HCT116 (cell line): ENCODE results near the gene FRMD8. TPM values are rescaled to one million over a fixed set of nuclear protein-coding genes. Genes with fewer than 3 reads are reported as not detected.

Experiments
- ATAC-seq: fragments of 200-7000 bp; cut with Tn5 transposase; 2 replicates; pipeline ENCODE4 v1.9.1; 2020; ENCODE audit warnings: mild to moderate bottlenecking, moderate library complexity
- BruUV-seq: library from RNA; stranded (reverse); fragments of 400-500 nt; replicated peaks from 2 replicates; lab custom pipeline; 2021; lab: Mats Ljungman, UMichigan
- CTCF ChIA-PET: fragments of 300-600 bp; sonication (Branson Sonifier 250); formaldehyde crosslinking; loops from one replicate; lab custom pipeline; 2021; ENCODE audit warnings: antibody characterized with exemption; lab: Charles Lee
- POLR2A ChIA-PET: fragments of 300-600, 350-600 bp; sonication (Branson Sonifier 250); formaldehyde crosslinking; loops from one replicate; lab custom pipeline; 2021; ENCODE audit warnings: antibody characterized with exemption; lab: Charles Lee
- RAD21 ChIA-PET, 2 experiments: fragments of 300-600 bp; sonication (Branson Sonifier 250); formaldehyde crosslinking; loops; one replicate each; lab custom pipeline; 2023; ENCODE audit warnings: low total read pairs in 2 of 2; ENCODE audit not compliant: uncharacterized antibody in 2 of 2, unreplicated experiment in 2 of 2, low non-redundant PET in 1 of 2; lab: Charles Lee
- DNase-seq: peaks from one replicate; pipeline ENCODE4 v3.0.0-alpha.2; 2010; ENCODE audit warnings: low read depth, low spot score
- H2AFZ ChIP-seq: fragments of 200-600 bp; shearing (Covaris generic), sonication (generic); 2 replicates; pipeline ENCODE4 v1.6.1; 2017; ENCODE audit warnings: low read depth, mixed run types, mixed read lengths, antibody characterized with exemption, low read length; ENCODE audit not compliant: poor library complexity, severe bottlenecking
- H3K27ac ChIP-seq: 2 replicates; pipeline ENCODE4 v1.5.1; 2012; ENCODE audit warnings: low read depth, low read length
- H3K27me3 ChIP-seq: fragments of 200-600 bp; sonication (generic); 2 replicates; pipeline ENCODE4 v1.6.1; 2016; ENCODE audit warnings: mixed run types, low read length, mixed read lengths; ENCODE audit not compliant: insufficient read depth
- H3K36me3 ChIP-seq, 2 experiments: fragments of 200-500 bp in 1 of 2; fragments of 200-600 bp in 1 of 2; sonication (Bioruptor generic) in 1 of 2; sonication (generic) in 1 of 2; 2 replicates each; pipeline versions ENCODE4 v1.5.1 to v1.6.1; 2014 to 2016; ENCODE audit warnings: low read length in 2 of 2, inconsistent platforms in 1 of 2, mixed read lengths in 1 of 2, mixed run types in 1 of 2; ENCODE audit not compliant: insufficient read depth in 2 of 2, control insufficient read depth in 1 of 2
- H3K4me1 ChIP-seq, 2 experiments: fragments of 200-600 bp in 1 of 2; sonication (generic) in 1 of 2; 2 replicates each; pipeline versions ENCODE4 v1.5.1 to v1.6.1; 2012 to 2017; ENCODE audit warnings: low read length in 2 of 2, inconsistent platforms in 1 of 2, mild to moderate bottlenecking in 1 of 2, mixed read lengths in 1 of 2, mixed run types in 1 of 2, moderate library complexity in 1 of 2; ENCODE audit not compliant: insufficient read depth in 2 of 2, control insufficient read depth in 1 of 2
- H3K4me2 ChIP-seq: fragments of 200-600 bp; sonication (generic); 2 replicates; pipeline ENCODE4 v1.6.1; 2017; ENCODE audit warnings: mixed run types, low read length, mixed read lengths
- H3K4me3 ChIP-seq, 2 experiments: fragments of 200-600 bp in 1 of 2; sonication (generic) in 1 of 2; replicated peaks in 1 of 2; 2 replicates each; pipeline ENCODE4 v1.5.1; 2011 to 2016; ENCODE audit warnings: low read length in 2 of 2, control low read depth in 1 of 2, low read depth in 1 of 2, mild to moderate bottlenecking in 1 of 2, mixed read lengths in 1 of 2, mixed run types in 1 of 2
- H3K79me2 ChIP-seq: fragments of 200-600 bp; sonication (generic); 2 replicates; pipeline ENCODE4 v1.6.1; 2017; ENCODE audit warnings: mild to moderate bottlenecking, mixed run types, low read length, moderate library complexity, mixed read lengths; ENCODE audit not compliant: insufficient read depth
- H3K9ac ChIP-seq: fragments of 200-600 bp; sonication (generic); 2 replicates; pipeline ENCODE4 v1.6.1; 2016; ENCODE audit warnings: low read length, mixed read lengths
- H3K9me2 ChIP-seq: fragments of 200-600 bp; sonication (generic), shearing (Covaris generic); 2 replicates; pipeline ENCODE4 v1.6.1; 2017; ENCODE audit warnings: mixed run types, mild to moderate bottlenecking, moderate library complexity; ENCODE audit not compliant: insufficient read depth
- H3K9me3 ChIP-seq, 2 experiments: fragments of 200-500 bp in 1 of 2; fragments of 200-600 bp in 1 of 2; sonication (Bioruptor generic) in 1 of 2; sonication (generic) in 1 of 2; 2 replicates each; pipeline ENCODE4 v1.6.1; 2014 to 2017; ENCODE audit warnings: low read length in 2 of 2, mixed read lengths in 2 of 2, inconsistent platforms in 1 of 2, low read depth in 1 of 2, mild to moderate bottlenecking in 1 of 2, mixed run types in 1 of 2, moderate library complexity in 1 of 2; ENCODE audit not compliant: control insufficient read depth in 1 of 2, insufficient read depth in 1 of 2
- H4K20me1 ChIP-seq: fragments of 200-600 bp; sonication (generic), shearing (Covaris generic); 2 replicates; pipeline ENCODE4 v1.6.1; 2017; ENCODE audit warnings: mixed run types, mild to moderate bottlenecking, moderate library complexity; ENCODE audit not compliant: insufficient read depth
- ATF3 ChIP-seq: IDR thresholded peaks from 2 replicates; pipeline ENCODE4 v1.6.1; 2012
- CBX3 ChIP-seq: IDR thresholded peaks from 2 replicates; pipeline ENCODE4 v1.6.1; 2012; ENCODE audit warnings: low read depth
- CEBPB ChIP-seq: IDR thresholded peaks from 2 replicates; pipeline ENCODE4 v1.6.1; 2012; ENCODE audit warnings: low read depth
- EZH2phosphoT487 ChIP-seq: fragments of 200-600 bp; IDR thresholded peaks from 2 replicates; pipeline ENCODE4 v1.6.1; 2018; ENCODE audit warnings: antibody characterized with exemption, borderline replicate concordance
- MAX ChIP-seq: IDR thresholded peaks from 2 replicates; pipeline ENCODE4 v1.6.1; 2012
- POLR2A ChIP-seq: IDR thresholded peaks from 2 replicates; pipeline ENCODE4 v1.7.0; 2011; ENCODE audit warnings: borderline replicate concordance; ENCODE audit not compliant: insufficient read depth, insufficient read length; ENCODE audit errors: extremely low read depth
- POLR2AphosphoS5 ChIP-seq: IDR thresholded peaks from 2 replicates; pipeline ENCODE4 v1.6.1; 2011; ENCODE audit warnings: mild to moderate bottlenecking, low read depth, low read length, moderate library complexity
- RAD21 ChIP-seq: IDR thresholded peaks from 2 replicates; pipeline ENCODE4 v1.6.1; 2012; ENCODE audit warnings: low read depth, mild to moderate bottlenecking
- REST ChIP-seq: IDR thresholded peaks from 2 replicates; pipeline ENCODE4 v1.6.1; 2012; ENCODE audit warnings: low read depth
- SP1 ChIP-seq: IDR thresholded peaks from 2 replicates; pipeline ENCODE4 v1.6.1; 2012; ENCODE audit warnings: low read depth
- TCF7L2 ChIP-seq: IDR thresholded peaks from 2 replicates; pipeline ENCODE4 v1.7.0; 2011; ENCODE audit warnings: borderline replicate concordance, inconsistent platforms; ENCODE audit not compliant: insufficient read depth, insufficient read length; ENCODE audit errors: extremely low read depth
- YY1 ChIP-seq: IDR thresholded peaks from 2 replicates; pipeline ENCODE4 v1.6.1; 2011; ENCODE audit warnings: low read length, low read depth, moderate library complexity, mild to moderate bottlenecking; ENCODE audit not compliant: insufficient replicate concordance; ENCODE audit errors: extremely low read depth
- ZFX ChIP-seq: fragments of 450-650 bp; IDR thresholded peaks from 2 replicates; pipeline ENCODE4 v1.6.1; 2017
- intact Hi-C: fragments of 100-400 bp; cut with micrococcal nuclease; formaldehyde crosslinking; loops from 2 replicates; pipeline ENCODE4 v1.10.0; 2022
- total RNA-seq: library from RNA; stranded (reverse); gene quantifications from one replicate; pipeline ENCODE4 v1.2.1, GENCODE V29; 2021; ENCODE audit not compliant: unreplicated experiment

Gene FRMD8
- total RNA-seq, 1 experiment from 2014 or later: 35.8 TPM

GRCh38 chr11:65381716-65382032 lies 4.8 kb upstream of the FRMD8 start:
- Histone ChIP-seq H3K79me2 (peaks cover 2% of the 10 kb centered on the region; the same call in 1 of the 2 replicates), H4K20me1 (no peaks in the 10 kb centered on the region), H3K9ac (peak overlapping the region; percentile 70), H3K27me3 (no peaks in the 10 kb centered on the region), H3K27ac (peak overlapping the region; percentile 99), H3K4me1 (peaks cover 55 to 65% of the 10 kb centered on the region in 2 experiments), H3K36me3 (no peaks in the 10 kb centered on the region), H3K4me2 (peak overlapping the region; percentile 85), H3K4me3 (peak overlapping the region; percentile 46 to 55), H2AFZ (peak overlapping the region; percentile 31), H3K9me2 (no peaks in the 10 kb centered on the region), H3K9me3 (no peaks in the 10 kb centered on the region)
- intact Hi-C loops: loop anchor here (1.0 to 5.0 kb wide), 5 partner anchors 15 to 191 kb away; partner anchors contain the start of genes FAM89B and ZNRD2
- ChIA-PET RAD21 (no interaction called here), POLR2A (interaction anchor here (0.8 to 2.9 kb wide), 11 partner anchors 9 to 126 kb away, joined by 3 to 20 read pairs (median 4); partner anchors contain the start of genes MALAT1 and NEAT1), CTCF (interaction anchor here (0.6 to 1.3 kb wide), 5 partner anchors 49 to 128 kb away, joined by 3 to 8 read pairs (median 5); no protein-coding TSS in a partner anchor)
- ATAC-seq (peak; percentile 52), DNase-seq (peak; percentile 65)
- no peak for TF ChIP-seq YY1
- TF ChIP-seq EZH2phosphoT487: no peak
- no peak for TF ChIP-seq CEBPB
- no peak for TF ChIP-seq CBX3
- TF ChIP-seq RAD21: no peak
- TF ChIP-seq POLR2AphosphoS5: no peak
- no peak for TF ChIP-seq REST
- TF ChIP-seq ATF3: no peak
- TF ChIP-seq POLR2A: no peak
- no peak for TF ChIP-seq TCF7L2
- no peak for TF ChIP-seq SP1
- no peak for TF ChIP-seq MAX
- no peak for TF ChIP-seq ZFX
- no TSS peak for BruUV-seq
